Body of pancreas (tissue), 4 donors: ENCODE data around the gene AKAP7. TPM values are rescaled to one million over a fixed set of nuclear protein-coding genes. Genes with fewer than 3 reads are reported as not detected.
A peak's percentile ranks its signal among the peaks of the same experiment; 100 is the strongest.

Source experiments
- ATAC-seq: fragments of 150-250 bp; one replicate; pipeline ENCODE4 v1.9.1; 2016
- DNase-seq, 4 donors: peaks; one replicate each; pipeline ENCODE4 v3.0.0-alpha.2; 2019
- H3K27ac ChIP-seq, 4 donors: fragments of 200-600 bp; sonication (generic); 1 replicate in 3 of 4; 2 replicates in 1 of 4; pipeline versions ENCODE4 v1.5.1 to v1.6.1; 2016 to 2019; ENCODE audit warnings: mild to moderate bottlenecking in 1 of 4, mixed read lengths in 1 of 4, moderate library complexity in 1 of 4
- H3K27me3 ChIP-seq, 2 donors: fragments of 200-600 bp; sonication (generic); one replicate each; pipeline ENCODE4 v1.6.0; 2016; ENCODE audit warnings: mild to moderate bottlenecking in 1 of 2
- H3K36me3 ChIP-seq, 2 donors: fragments of 200-600 bp; sonication (generic); replicated peaks in 1 of 2; 2 replicates each; pipeline ENCODE4 v1.5.1; 2016; ENCODE audit warnings: low read depth in 2 of 2; ENCODE audit not compliant: insufficient read depth in 1 of 2
- H3K4me1 ChIP-seq: fragments of 200-600 bp; sonication (generic); one replicate; pipeline ENCODE4 v1.6.0; 2016
- H3K4me3 ChIP-seq, 2 donors: fragments of 200-600 bp; sonication (generic); 1 replicate in 1 of 2; 2 replicates in 1 of 2; pipeline ENCODE4 v1.5.1; 2016 to 2019
- H3K9me3 ChIP-seq, 3 donors: fragments of 200-600 bp; sonication (generic); 1 replicate in 2 of 3; 2 replicates in 1 of 3; pipeline ENCODE4 v1.5.1; 2016
- CTCF ChIP-seq, 7 experiments: fragments of 450-650 bp in 4 of 7; fragments of 200-600 bp in 3 of 7; sonication (generic) in 3 of 7; IDR thresholded peaks; one replicate each; pipeline ENCODE4 v1.5.1; 2016 to 2019; ENCODE audit warnings: antibody characterized with exemption in 7 of 7
- POLR2A ChIP-seq, 3 donors: fragments of 450-650 bp; IDR thresholded peaks; one replicate each; pipeline ENCODE4 v1.6.1; 2016; ENCODE audit warnings: antibody characterized with exemption in 3 of 3, mild to moderate bottlenecking in 2 of 3
- WGBS, 2 donors: methylation state at CpG; one replicate each; pipeline ENCODE4 v1.1.5; 2017; 5-methylcytosine and 5-hydroxymethylcytosine counted together
- intact Hi-C: fragments of 100-400 bp; cut with DNase I; formaldehyde crosslinking; loops from one replicate; pipeline ENCODE4 v1.15.1; 2023
- total RNA-seq, 2 donors: library from RNA; depleted of rRNA; stranded (reverse); fragments of >200 nt; gene quantifications; one replicate each; pipeline ENCODE4 v1.1.0, GENCODE V29; 2016

AKAP7 gene
- total RNA-seq, 2 donors from 2014 or later: 57.6 to 66.9 TPM

DNA sequence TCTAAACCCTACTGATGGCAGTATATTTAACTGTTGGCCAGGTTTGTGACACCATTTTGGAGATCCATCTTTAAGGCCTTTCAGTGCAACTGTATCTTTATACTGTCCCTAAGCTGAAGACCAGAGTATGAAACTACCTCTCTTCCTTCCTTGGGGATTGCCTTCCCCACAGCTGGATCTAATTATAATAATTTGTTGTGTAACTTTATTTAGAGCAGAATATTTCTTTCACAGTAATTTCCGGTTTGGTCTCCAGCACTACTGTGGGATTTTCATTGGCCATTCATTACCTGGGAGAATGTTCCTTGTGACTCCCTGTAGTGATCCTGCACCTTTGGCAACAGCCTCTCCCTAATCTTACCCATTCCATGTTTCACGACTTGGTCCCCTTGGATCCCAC is 75.2 kb downstream of the AKAP7 start:
- Histone ChIP-seq H3K36me3 (no peaks in the 10 kb centered on the region), H3K9me3 (no peaks in the 10 kb centered on the region), H3K4me3 (no peak overlapping the region), H3K27ac (no peak overlapping the region), H3K4me1 (peaks cover 7% of the 10 kb centered on the region), H3K27me3 (no peaks in the 10 kb centered on the region)
- intact Hi-C loops: no loop called here
- WGBS, 2 donors: 94 to 95% methylated on average over 2 of the region's 2 CpGs
- ATAC-seq (no peak), DNase-seq (no peak)
- TF ChIP-seq POLR2A (IDR thresholded peaks at IDR 0.05): no peak
- no peak for TF ChIP-seq CTCF (IDR thresholded peaks at IDR 0.05)

DNA sequence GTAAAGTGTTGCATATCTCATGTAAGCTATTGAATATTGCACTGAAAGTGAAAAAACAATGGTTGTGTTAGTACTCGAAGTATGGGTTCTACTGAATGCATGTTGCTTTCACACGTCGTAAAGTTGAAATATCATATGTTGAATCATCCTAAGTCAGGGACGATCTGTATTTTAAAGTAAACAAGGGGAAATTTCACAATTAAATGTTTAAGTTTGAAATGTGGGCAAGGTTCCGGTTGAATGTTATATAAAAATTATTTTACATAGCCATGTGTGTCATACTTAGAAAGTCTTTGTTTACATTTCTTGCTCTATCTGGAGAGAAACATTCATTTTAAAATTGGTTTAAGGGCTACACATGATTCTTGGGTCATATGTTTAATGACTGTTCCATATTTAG is 76.8 kb downstream of the AKAP7 start:
- Histone ChIP-seq H3K9me3 (no peaks in the 10 kb centered on the region), H3K4me3 (no peak overlapping the region), H3K27ac (no peak overlapping the region), H3K36me3 (no peaks in the 10 kb centered on the region), H3K27me3 (no peaks in the 10 kb centered on the region), H3K4me1 (peaks cover 22% of the 10 kb centered on the region)
- DNase-seq: no peak
- no peak for TF ChIP-seq POLR2A (IDR thresholded peaks at IDR 0.05)
- no peak for TF ChIP-seq CTCF (IDR thresholded peaks at IDR 0.05)
- 90 to 91% methylated on average over 5 of the region's 5 CpGs for WGBS, 2 donors
- ATAC-seq: no peak
- intact Hi-C loops: no loop called here

- intact Hi-C loops: no loop called here
- Histone ChIP-seq H3K27me3 (no peaks in the 10 kb centered on the region), H3K4me3 (no peak overlapping the region), H3K9me3 (no peaks in the 10 kb centered on the region), H3K4me1 (peaks cover 22% of the 10 kb centered on the region), H3K27ac (no peak overlapping the region), H3K36me3 (no peaks in the 10 kb centered on the region)
- DNase-seq (no peak), ATAC-seq (no peak)
- WGBS, 2 donors: 60 to 70% methylated on average over 1 of the region's 1 CpG
- TF ChIP-seq POLR2A (IDR thresholded peaks at IDR 0.05): no peak
- TF ChIP-seq CTCF (IDR thresholded peaks at IDR 0.05): no peak
Observed at GRCh38 chr6:131212913-131213312, 77.6 kb downstream of the AKAP7 start.

- H3K4me3 ChIP-seq: no peak overlapping the region
- TF ChIP-seq POLR2A (IDR thresholded peaks at IDR 0.05): no peak
- TF ChIP-seq CTCF (IDR thresholded peaks at IDR 0.05): no peak
- H3K27me3 ChIP-seq: no peaks in the 10 kb centered on the region
- DNase-seq (no peak), ATAC-seq (no peak)
- no peak overlapping the region for H3K27ac ChIP-seq
- peaks cover 22% of the 10 kb centered on the region for H3K4me1 ChIP-seq
- H3K36me3 ChIP-seq: no peaks in the 10 kb centered on the region
- H3K9me3 ChIP-seq: no peaks in the 10 kb centered on the region
- 39 to 43% methylated on average over 3 of the region's 3 CpGs for WGBS, 2 donors
- intact Hi-C loops: no loop called here
Observed at GRCh38 chr6:131213501-131213990, 78.3 kb downstream of the AKAP7 start.

GRCh38 chr6:131215219-131215618 is 80.0 kb downstream of the AKAP7 start:
- H3K27me3 ChIP-seq: no peaks in the 10 kb centered on the region
- no peaks in the 10 kb centered on the region for H3K36me3 ChIP-seq
- peak overlapping the region in 1 of 4 donors; percentile 2 for H3K27ac ChIP-seq
- ATAC-seq (no peak), DNase-seq (no peak)
- H3K4me3 ChIP-seq: no peak overlapping the region
- intact Hi-C loops: no loop called here
- H3K4me1 ChIP-seq: peaks cover 22% of the 10 kb centered on the region
- TF ChIP-seq POLR2A (IDR thresholded peaks at IDR 0.05) (no peak), CTCF (IDR thresholded peaks at IDR 0.05) (no peak)
- no peaks in the 10 kb centered on the region for H3K9me3 ChIP-seq
- 87% methylated on average over 5 of the region's 5 CpGs for WGBS, 2 donors
